Measurements from ENCODE around the gene PLEKHA4.

DNA sequence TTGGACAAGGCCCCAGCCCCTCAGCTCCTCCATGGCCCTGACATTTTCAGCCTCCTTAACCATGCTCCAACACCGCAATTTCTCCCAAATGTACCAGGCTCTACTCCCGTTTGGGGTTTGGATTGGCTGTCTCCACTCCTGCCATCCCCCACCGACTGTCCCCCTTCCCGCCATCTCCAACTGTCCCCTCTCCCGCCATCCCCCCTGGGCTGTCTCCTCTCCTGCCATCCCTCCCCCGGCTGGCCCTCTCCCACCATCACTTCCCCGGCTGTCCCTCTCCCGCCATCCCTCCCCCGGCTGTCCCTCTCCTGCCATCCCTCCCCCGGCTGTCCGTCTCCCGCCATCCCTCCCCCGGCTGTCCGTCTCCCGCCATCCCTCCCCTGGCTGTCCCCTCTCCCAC is 63.0 kb downstream of the PLEKHA4 start:
- TF ChIP-seq POLR2A (IDR thresholded peaks at IDR 0.05) (no peak), POLR2AphosphoS5 (IDR thresholded peaks at IDR 0.05) (no peak), EP300 (IDR thresholded peaks at IDR 0.05) (no peak)
- TF ChIP-seq, protein P1, sequence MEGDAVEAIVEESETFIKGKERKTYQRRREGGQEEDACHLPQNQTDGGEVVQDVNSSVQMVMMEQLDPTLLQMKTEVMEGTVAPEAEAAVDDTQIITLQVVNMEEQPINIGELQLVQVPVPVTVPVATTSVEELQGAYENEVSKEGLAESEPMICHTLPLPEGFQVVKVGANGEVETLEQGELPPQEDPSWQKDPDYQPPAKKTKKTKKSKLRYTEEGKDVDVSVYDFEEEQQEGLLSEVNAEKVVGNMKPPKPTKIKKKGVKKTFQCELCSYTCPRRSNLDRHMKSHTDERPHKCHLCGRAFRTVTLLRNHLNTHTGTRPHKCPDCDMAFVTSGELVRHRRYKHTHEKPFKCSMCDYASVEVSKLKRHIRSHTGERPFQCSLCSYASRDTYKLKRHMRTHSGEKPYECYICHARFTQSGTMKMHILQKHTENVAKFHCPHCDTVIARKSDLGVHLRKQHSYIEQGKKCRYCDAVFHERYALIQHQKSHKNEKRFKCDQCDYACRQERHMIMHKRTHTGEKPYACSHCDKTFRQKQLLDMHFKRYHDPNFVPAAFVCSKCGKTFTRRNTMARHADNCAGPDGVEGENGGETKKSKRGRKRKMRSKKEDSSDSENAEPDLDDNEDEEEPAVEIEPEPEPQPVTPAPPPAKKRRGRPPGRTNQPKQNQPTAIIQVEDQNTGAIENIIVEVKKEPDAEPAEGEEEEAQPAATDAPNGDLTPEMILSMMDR (IDR thresholded peaks at IDR 0.05) = no peak

All from gastroesophageal sphincter (tissue), 3 donors.